Stimulated activated naive CD8-positive, alpha-beta T cell treated with anti-CD3 and anti-CD28 coated beads, Interleukin-15, Interleukin-2, amounts not matched to agents 100 U/mL and 50 U/mL, for 24 hours (primary cell): ENCODE data around the gene TNFAIP8.
A peak's percentile ranks its signal among the peaks of the same experiment; 100 is the strongest.
"Not testable (repeated sequence)": the region's sequence is repeated elsewhere in the genome, so short reads cannot be mapped to it uniquely, and the experiment has no call there.

Experiments used
- ATAC-seq: fragments of 150-1000 bp; cut with Tn5 transposase; one replicate; pipeline ENCODE4 v1.10.0; 2021
- DNase-seq: peaks from one replicate; pipeline ENCODE4 v3.0.0; 2021

TNFAIP8 gene

GRCh38 chr5:119396030-119396664 is 40.3 kb downstream of the TNFAIP8 start:
- ATAC-seq: peak; percentile 57

GRCh38 chr5:119397518-119398380 is 41.9 kb downstream of the TNFAIP8 start:
- peak; percentile 76 for ATAC-seq
- no peak for DNase-seq

More at GRCh38 chr5:119396030-119396664, 40.3 kb downstream of the TNFAIP8 start:
- DNase-seq: no peak

GRCh38 chr5:119398727-119399466 is 43.1 kb downstream of the TNFAIP8 start:
- no peak for DNase-seq
- ATAC-seq: no peak

GRCh38 chr5:119400245-119400644 is 44.4 kb downstream of the TNFAIP8 start:
- DNase-seq: no peak

GRCh38 chr5:119402081-119402480 is 46.3 kb downstream of the TNFAIP8 start:
- DNase-seq (no peak), ATAC-seq (no peak)

More at GRCh38 chr5:119400245-119400644, 44.4 kb downstream of the TNFAIP8 start:
- ATAC-seq: peak; percentile 45

GRCh38 chr5:119402555-119402954 is 46.7 kb downstream of the TNFAIP8 start:
- DNase-seq: no peak
- no peak for ATAC-seq

DNA sequence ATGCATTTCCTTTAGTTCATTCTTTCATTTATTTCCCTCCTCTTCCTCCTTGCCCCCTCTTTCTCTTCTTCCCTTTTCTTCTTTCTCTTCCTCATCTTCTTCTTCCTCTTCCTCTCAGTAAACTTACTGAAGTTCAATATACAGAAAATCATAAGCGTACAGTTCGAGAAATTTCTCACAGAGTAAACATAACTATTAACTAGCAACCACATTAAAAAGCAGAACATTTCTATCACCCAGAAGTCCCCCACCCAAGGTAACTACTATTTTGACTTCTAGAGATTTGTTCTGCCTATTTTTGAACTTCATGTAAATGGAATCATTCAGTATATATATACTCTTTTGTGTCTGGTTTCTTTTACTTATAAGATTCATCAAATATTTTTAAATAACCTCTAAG is 48.2 kb downstream of the TNFAIP8 start:
- DNase-seq (no peak), ATAC-seq (no peak)

DNA sequence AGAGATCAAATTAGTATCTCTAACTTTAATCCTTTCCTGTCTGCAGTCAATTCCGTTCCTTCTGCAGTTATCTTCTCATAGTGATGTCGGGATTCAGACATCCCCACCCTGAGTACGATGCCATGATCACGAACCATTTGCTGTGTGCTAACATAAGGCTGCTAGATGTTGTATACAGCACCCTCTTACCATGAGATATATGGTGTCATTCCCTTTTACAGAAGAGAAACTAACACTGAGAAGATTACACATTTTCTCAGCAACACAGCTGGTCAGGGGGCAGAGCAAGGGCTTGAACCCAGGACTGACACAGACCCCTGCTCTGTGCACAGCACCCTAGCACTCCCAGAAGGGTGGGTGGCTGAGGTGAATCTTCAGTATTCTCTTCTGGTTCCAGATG is 49.6 kb downstream of the TNFAIP8 start:
- DNase-seq (no peak), ATAC-seq (peak; percentile 13)

GRCh38 chr5:119406551-119407110 is 50.8 kb downstream of the TNFAIP8 start:
- DNase-seq: no peak
- no peak for ATAC-seq

GRCh38 chr5:119409235-119409815 is 53.5 kb downstream of the TNFAIP8 start:
- DNase-seq: no peak
- ATAC-seq: no peak

- ATAC-seq (no peak), DNase-seq (no peak)
Observed at GRCh38 chr5:119410448-119411159, 54.8 kb downstream of the TNFAIP8 start.

DNA sequence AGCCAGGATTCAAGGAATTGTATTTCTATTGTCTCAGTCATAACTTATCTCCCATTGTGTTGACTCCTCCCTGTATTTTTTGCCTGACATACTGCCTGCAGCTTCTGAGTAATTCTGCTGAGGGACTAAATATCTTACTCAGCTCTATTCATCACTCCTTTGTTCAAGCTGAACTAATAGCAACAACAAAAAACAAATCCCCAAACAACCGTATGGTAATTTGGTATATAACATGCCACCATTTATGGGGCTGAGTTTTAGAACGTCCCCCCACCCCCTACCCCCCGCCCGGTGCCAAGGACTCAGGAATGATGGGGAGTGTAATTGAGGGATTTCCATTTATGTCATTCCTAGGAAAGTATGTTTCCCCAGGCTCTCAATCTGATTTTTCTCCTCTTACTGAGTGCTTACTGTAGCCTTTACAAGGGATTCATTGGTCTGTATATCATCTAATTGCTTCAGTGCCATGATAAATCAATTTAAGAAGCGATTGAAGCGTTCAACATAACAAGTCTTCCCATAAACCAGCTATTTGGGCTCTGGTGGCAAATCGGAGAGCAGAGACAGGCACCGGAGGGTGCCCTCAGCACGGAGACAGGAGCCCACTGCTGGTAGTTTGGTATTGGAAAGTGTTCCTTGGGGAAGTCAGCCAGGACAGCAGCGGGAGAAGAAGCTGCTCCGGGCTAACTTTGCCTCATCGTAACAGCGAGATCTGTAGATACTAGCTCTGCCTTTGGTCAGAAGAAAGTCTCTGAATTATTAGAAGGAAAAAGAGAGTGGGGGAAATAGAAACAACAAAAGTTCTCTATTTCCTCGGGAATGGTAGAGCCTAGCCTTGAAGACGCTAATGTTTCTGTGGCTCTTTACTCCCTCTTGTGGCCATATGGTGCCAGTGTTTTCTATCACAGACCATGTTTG is 55.8 kb downstream of the TNFAIP8 start:
- peak; percentile 41 for DNase-seq
- peak; percentile 85 for ATAC-seq

- DNase-seq: no peak
- no peak for ATAC-seq
Observed at GRCh38 chr5:119412279-119413227, 56.7 kb downstream of the TNFAIP8 start.

DNA sequence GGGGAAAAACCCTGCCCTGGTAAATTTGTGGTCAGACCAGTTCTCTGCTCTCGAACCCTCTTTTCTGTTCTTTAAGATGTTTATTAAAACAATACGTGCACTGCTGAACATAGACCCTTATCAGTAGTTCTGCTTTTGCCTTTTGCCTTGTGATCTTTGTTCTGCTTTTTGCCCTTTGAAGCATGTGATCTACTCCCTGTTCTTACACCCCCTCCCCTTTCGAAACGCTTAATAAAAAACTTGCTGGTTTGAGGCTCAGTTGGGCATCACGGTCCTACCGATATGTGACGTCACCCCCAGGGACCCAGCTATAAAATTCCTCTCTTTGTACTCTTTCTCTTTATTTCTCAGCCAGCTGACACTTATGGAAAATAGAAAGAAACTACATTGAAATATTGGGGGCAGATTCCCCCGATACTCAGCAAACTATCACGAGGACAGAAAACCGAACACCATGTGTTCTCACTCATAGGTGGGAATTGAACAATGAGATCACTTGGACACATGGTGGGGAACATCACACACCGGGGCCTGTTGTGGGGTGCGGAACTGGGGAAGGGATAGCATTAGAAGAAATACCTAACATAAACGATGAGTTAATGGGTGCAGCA is 58.4 kb downstream of the TNFAIP8 start:
- ATAC-seq, DNase-seq: not testable (repeated sequence)

DNA sequence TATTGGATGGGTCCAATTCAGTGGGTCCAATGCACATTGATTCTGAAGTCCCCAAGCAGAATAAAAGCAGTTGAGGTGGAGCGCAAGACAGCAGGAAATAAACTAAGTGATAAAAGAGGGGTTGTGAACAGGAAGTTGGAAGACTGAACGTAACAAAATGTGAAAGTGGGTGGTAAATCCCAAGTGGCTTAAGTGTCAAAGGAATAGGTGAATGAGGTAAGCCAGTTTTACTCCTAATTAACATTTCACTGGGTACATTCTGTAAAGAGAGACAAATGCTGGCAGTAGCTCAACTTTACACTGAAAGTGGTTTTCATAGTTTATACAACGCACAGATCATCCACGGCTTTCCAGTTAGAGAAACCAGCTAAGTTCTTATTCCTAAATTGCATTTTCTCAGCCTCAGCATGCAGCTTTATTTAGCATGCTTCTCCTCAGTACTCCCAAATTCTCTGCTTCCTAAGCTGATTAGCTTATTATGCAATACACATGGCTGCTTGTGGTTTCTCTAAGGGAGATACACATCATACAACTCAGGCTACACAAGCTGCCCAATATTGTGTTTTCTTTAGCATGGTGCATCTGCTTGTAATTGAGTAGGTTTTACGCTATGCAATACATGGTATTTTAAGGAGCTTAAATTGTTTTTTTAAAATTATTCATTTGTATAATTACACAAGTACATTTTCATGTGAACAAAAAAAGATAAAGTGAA is 62.2 kb downstream of the TNFAIP8 start:
- DNase-seq (no peak), ATAC-seq (no peak)

- ATAC-seq (peak; percentile 63), DNase-seq (no peak)
Observed at GRCh38 chr5:119418606-119419100, 62.8 kb downstream of the TNFAIP8 start.

DNA sequence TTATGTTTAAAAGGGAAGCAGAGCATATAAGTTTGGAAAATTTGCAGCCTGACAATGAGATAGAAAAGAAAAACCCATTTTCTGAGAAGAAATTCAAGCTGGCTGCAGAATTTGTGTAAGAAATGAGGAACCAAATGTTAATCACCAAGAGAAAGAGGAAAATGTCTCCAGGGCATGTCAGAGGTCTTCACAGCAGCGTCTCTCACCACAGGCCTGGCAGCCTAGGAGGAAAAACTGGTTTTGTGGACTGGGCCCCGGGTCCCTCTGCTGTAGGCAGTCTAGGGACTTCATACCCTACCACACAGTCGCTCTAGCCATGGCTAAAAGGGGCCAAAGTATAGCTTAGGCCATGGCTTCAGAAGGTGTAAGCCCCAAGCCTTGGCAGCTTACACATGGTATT is 64.3 kb downstream of the TNFAIP8 start:
- no peak for DNase-seq
- no peak for ATAC-seq

- ATAC-seq (no peak), DNase-seq (no peak)
Observed at GRCh38 chr5:119426057-119426456, 70.2 kb downstream of the TNFAIP8 start.
